GM12878 (cell line): ENCODE data around the gene CHST8. TPM values are rescaled to one million over a fixed set of nuclear protein-coding genes. Genes with fewer than 3 reads are reported as not detected.

Experiments
- ATAC-seq: fragments of 200-7000 bp; cut with Tn5 transposase; 3 replicates; pipeline ENCODE4 v1.9.1; 2020; ENCODE audit warnings: mild to moderate bottlenecking, moderate library complexity
- BruUV-seq: library from RNA; stranded (reverse); fragments of 400-500 nt; replicated peaks from 2 replicates; lab custom pipeline; 2021; lab: Mats Ljungman, UMichigan
- CTCF ChIA-PET: fragments of 300-600 bp; sonication (Branson Sonifier 250); formaldehyde crosslinking; extraction: SDS; loops from one replicate; lab custom pipeline; 2021; ENCODE audit warnings: inconsistent platforms; lab: Yijun Ruan, JAX
- POLR2A ChIA-PET: fragments of 350-600 bp; formaldehyde crosslinking; extraction: SDS; loops from one replicate; lab custom pipeline; 2021; ENCODE audit warnings: inconsistent platforms; lab: Charles Lee
- RAD21 ChIA-PET: fragments of 300-600 bp; sonication (Branson Sonifier 250); formaldehyde crosslinking; loops from one replicate; lab custom pipeline; 2023; ENCODE audit warnings: antibody characterized with exemption; ENCODE audit not compliant: unreplicated experiment; lab: Charles Lee
- SMC1A ChIA-PET: fragments of 300-600 bp; sonication (Branson Sonifier 250); formaldehyde crosslinking; loops from one replicate; lab custom pipeline; 2023; ENCODE audit not compliant: unreplicated experiment, uncharacterized antibody; lab: Charles Lee
- DNase-seq: peaks from one replicate; pipeline ENCODE4 v3.0.0-alpha.2; 2011; ENCODE audit warnings: low read depth, low spot score
- FAIRE-seq: peaks from 3 replicates; lab custom pipeline; 2011; peaks lifted over from hg19 to GRCh38; lab: Jason Lieb, UNC
- H2AFZ ChIP-seq: 2 replicates; pipeline ENCODE4 v1.6.0; 2011; ENCODE audit warnings: low read depth, low read length, control low read depth; ENCODE audit not compliant: control insufficient read depth
- H3K27ac ChIP-seq: 2 replicates; pipeline ENCODE4 v1.5.1; 2011; ENCODE audit warnings: control low read depth; ENCODE audit not compliant: control insufficient read depth, insufficient read depth
- H3K27me3 ChIP-seq, 2 experiments: replicated peaks in 1 of 2; 2 replicates each; pipeline versions ENCODE4 v1.6.0 to v1.6.1; 2011; ENCODE audit warnings: low read length in 1 of 2; ENCODE audit not compliant: control insufficient read depth in 2 of 2, insufficient read depth in 2 of 2
- H3K36me3 ChIP-seq, 2 experiments: 2 replicates each; pipeline ENCODE4 v1.5.1; 2011; ENCODE audit warnings: low read length in 1 of 2; ENCODE audit not compliant: control insufficient read depth in 2 of 2, insufficient read depth in 2 of 2
- H3K4me1 ChIP-seq: 2 replicates; pipeline ENCODE4 v1.6.1; 2011; ENCODE audit warnings: mild to moderate bottlenecking, low read length, moderate library complexity, mixed read lengths; ENCODE audit not compliant: control insufficient read depth, insufficient read depth
- H3K4me2 ChIP-seq: 2 replicates; pipeline ENCODE4 v1.6.0; 2011; ENCODE audit warnings: control low read depth; ENCODE audit not compliant: control insufficient read depth, insufficient read depth
- H3K4me3 ChIP-seq: fragments of 200-600 bp; sonication (generic); 2 replicates; pipeline ENCODE4 v1.5.1; 2016
- H3K79me2 ChIP-seq: 2 replicates; pipeline ENCODE4 v1.6.0; 2011; ENCODE audit warnings: low read length; ENCODE audit not compliant: control insufficient read depth, insufficient read depth
- H3K9ac ChIP-seq: 2 replicates; pipeline ENCODE4 v1.8.0; 2011; ENCODE audit warnings: low read length, control low read depth, mixed read lengths; ENCODE audit not compliant: control insufficient read depth, insufficient read depth
- H3K9me3 ChIP-seq: replicated peaks from 3 replicates; pipeline ENCODE4 v1.5.1; 2011; ENCODE audit warnings: mild to moderate bottlenecking, low read length; ENCODE audit not compliant: control insufficient read depth, insufficient read depth
- H4K20me1 ChIP-seq: 2 replicates; pipeline ENCODE4 v1.6.0; 2011; ENCODE audit not compliant: control insufficient read depth, insufficient read depth
- CBX3 ChIP-seq: fragments of 200-600 bp; sonication (generic); IDR thresholded peaks from 2 replicates; pipeline ENCODE4 v1.6.1; 2016; ENCODE audit warnings: low read depth, borderline replicate concordance
- ESRRA ChIP-seq: IDR thresholded peaks from 2 replicates; pipeline ENCODE4 v1.6.1; 2012; ENCODE audit warnings: mild to moderate bottlenecking, low read length, improper control_type of control experiment
- FOXM1 ChIP-seq: IDR thresholded peaks from 2 replicates; pipeline ENCODE4 v1.6.1; 2012; ENCODE audit warnings: low read depth, mild to moderate bottlenecking, inconsistent platforms, low read length, moderate library complexity
- HCFC1 ChIP-seq: fragments of 150-350 bp; IDR thresholded peaks from 2 replicates; pipeline ENCODE4 v1.6.1; 2014; ENCODE audit warnings: low read length
- HSF1 ChIP-seq: fragments of 150-350 bp; IDR thresholded peaks from 2 replicates; pipeline ENCODE4 v1.6.1; 2014; ENCODE audit warnings: mild to moderate bottlenecking, low read depth, low read length
- JUND ChIP-seq: IDR thresholded peaks from 2 replicates; pipeline ENCODE4 v1.6.1; 2012; ENCODE audit warnings: low read depth, mild to moderate bottlenecking, low read length, improper control_type of control experiment, moderate library complexity
- MLLT1 ChIP-seq: fragments of 450-650 bp; IDR thresholded peaks from 2 replicates; pipeline ENCODE4 v1.6.1; 2016; ENCODE audit warnings: mild to moderate bottlenecking
- NFYA ChIP-seq: IDR thresholded peaks from 2 replicates; pipeline ENCODE4 v1.6.1; 2011; ENCODE audit warnings: low read depth, mild to moderate bottlenecking, low read length, improper control_type of control experiment, borderline replicate concordance
- NR2C1 ChIP-seq: fragments of 450-650 bp; IDR thresholded peaks from 2 replicates; pipeline ENCODE4 v1.6.1; 2017; ENCODE audit warnings: antibody characterized with exemption, mild to moderate bottlenecking, moderate library complexity
- RB1 ChIP-seq: fragments of 450-650 bp; formaldehyde crosslinking; IDR thresholded peaks from 2 replicates; pipeline ENCODE4 v1.6.1; 2017; ENCODE audit warnings: mild to moderate bottlenecking, borderline replicate concordance
- RELA ChIP-seq: fragments of 450-650 bp; IDR thresholded peaks from 2 replicates; pipeline ENCODE4 v1.8.0; 2014; ENCODE audit warnings: borderline replicate concordance; ENCODE audit not compliant: partially characterized antibody
- SKIL ChIP-seq: fragments of 450-650 bp; IDR thresholded peaks from 2 replicates; pipeline ENCODE4 v1.6.1; 2017; ENCODE audit warnings: mild to moderate bottlenecking, low read depth, inconsistent platforms; ENCODE audit not compliant: poor library complexity, severe bottlenecking
- SRF ChIP-seq, 2 experiments: IDR thresholded peaks; 2 replicates each; pipeline ENCODE4 v1.6.1; 2011; ENCODE audit warnings: low read depth in 2 of 2, low read length in 2 of 2, mild to moderate bottlenecking in 1 of 2, moderate library complexity in 1 of 2
- TCF3 ChIP-seq: IDR thresholded peaks from 2 replicates; pipeline ENCODE4 v1.6.1; 2012; ENCODE audit warnings: low read depth, mild to moderate bottlenecking, low read length, borderline replicate concordance; ENCODE audit not compliant: insufficient read depth
- TCF7 ChIP-seq: IDR thresholded peaks from 2 replicates; pipeline ENCODE4 v1.6.1; 2014; ENCODE audit warnings: antibody characterized with exemption, borderline replicate concordance
- ZNF274 ChIP-seq: IDR thresholded peaks from one replicate; pipeline ENCODE4 v1.8.0; 2011; ENCODE audit not compliant: insufficient read length, insufficient read depth
- WGBS: methylation state at CpG from one replicate; pipeline ENCODE4 v1.1.6; 2016; ENCODE audit warnings: low lambda C conversion rate; ENCODE audit not compliant: insufficient replicate concordance, insufficient coverage; ENCODE audit errors: missing lambda C conversion rate; 5-methylcytosine and 5-hydroxymethylcytosine counted together
- in situ Hi-C: fragments of 300-500 bp; cut with MboI; formaldehyde crosslinking; loops from 9 replicates; pipeline ENCODE4 v1.14.3; 2018; ENCODE audit warnings: mixed read lengths
- intact Hi-C: fragments of 100-400 bp; cut with micrococcal nuclease; formaldehyde crosslinking; loops from one replicate; pipeline ENCODE4 v1.14.2; 2022; ENCODE audit not compliant: unreplicated experiment
- polyA plus RNA-seq, 11 experiments: library from polyadenylated mRNA; depleted of rRNA in 4 of 11; unstranded in 6 of 11; stranded (reverse) in 5 of 11; fragments of >200 nt; fragmentation: Nextera tagmentation in 4 of 11; fragmentation: Illumina TruSeq in 1 of 11; extraction: Ambion mirVana in 4 of 11; extraction: Trizol in 1 of 11; gene quantifications; 1 replicate in 1 of 11; 2 replicates in 10 of 11; pipeline versions ENCODE4 v1.2.1 to v1.2.3, GENCODE V29; 2011 to 2016; ENCODE audit warnings: inconsistent platforms in 2 of 11, missing spikeins in 2 of 11, low read depth in 1 of 11
- total RNA-seq, 4 experiments: library from RNA; depleted of rRNA in 3 of 4; stranded (reverse); fragments of >200 nt in 3 of 4; fragmentation: Illumina TruSeq in 1 of 4; extraction: Trizol in 1 of 4; gene quantifications; 2 replicates each; pipeline versions ENCODE4 v1.2.1 to v1.2.3, GENCODE V29; 2013 to 2021

CHST8 gene
- total and polyA plus RNA-seq, 10 of the 15 experiments (the other 5 are each of a cell fraction or from before 2014, with no cell fraction given) = 0.06 TPM; not detected in 9

- TF ChIP-seq ESRRA = no peak
Observed at GRCh38 chr19:33624586-33624985, 2.8 kb downstream of the CHST8 start (continued).

- H3K79me2 ChIP-seq = no peaks in the 10 kb centered on the region
- SMC1A ChIA-PET = no interaction called here
- no TSS peak for BruUV-seq
- RAD21 ChIA-PET = no interaction called here
- no peaks in the 10 kb centered on the region for H3K36me3 ChIP-seq
- ATAC-seq = no peak
- CTCF ChIA-PET = no interaction called here
- H2AFZ ChIP-seq = no peak overlapping the region
- no peak for FAIRE-seq
- no peak overlapping the region for H3K4me3 ChIP-seq
- H3K9me3 ChIP-seq = no peaks in the 10 kb centered on the region
- POLR2A ChIA-PET = no interaction called here
- no peak overlapping the region for H3K4me2 ChIP-seq
- H3K4me1 ChIP-seq = no peaks in the 10 kb centered on the region
- H4K20me1 ChIP-seq = no peaks in the 10 kb centered on the region
- intact Hi-C loops (no loop called here), in situ Hi-C loops (no loop called here)
- H3K27me3 ChIP-seq = peaks cover 0 to 1% of the 10 kb centered on the region in 2 experiments; a peak in 2 of 4 replicates
- no peak overlapping the region for H3K27ac ChIP-seq
- no peak overlapping the region for H3K9ac ChIP-seq
- TF ChIP-seq HSF1 (no peak), SRF (IDR thresholded peaks at IDR 0.05; ENCODE audit: low read depth in 2 of 2, low read length in 2 of 2) (no peak), HCFC1 (no peak), RELA (no peak), NR2C1 (no peak), TCF3 (no peak), SKIL (no peak), ZNF274 (no peak), RB1 (no peak), TCF7 (no peak), JUND (no peak), FOXM1 (no peak), CBX3 (no peak), NFYA (no peak), MLLT1 (no peak)
- 18% methylated on average over 5 of the region's 5 CpGs for WGBS
- DNase-seq = no peak
Observed at GRCh38 chr19:33627526-33627925, 5.8 kb downstream of the CHST8 start.
